Vagina (tissue), 2 donors: ENCODE data around the gene ALDH1B1. TPM values are rescaled to one million over a fixed set of nuclear protein-coding genes. Genes with fewer than 3 reads are reported as not detected.

Source experiments
- DNase-seq, 2 donors: peaks; one replicate each; pipeline ENCODE4 v3.0.0-alpha.2; 2017; ENCODE audit errors: extremely low spot score in 2 of 2
- H3K27ac ChIP-seq: fragments of 200-600 bp; sonication (generic); one replicate; pipeline ENCODE4 v1.5.1; 2019
- H3K27me3 ChIP-seq: fragments of 200-600 bp; sonication (generic); one replicate; pipeline ENCODE4 v1.5.1; 2019
- H3K36me3 ChIP-seq, 2 donors: fragments of 200-600 bp; sonication (generic); one replicate each; pipeline ENCODE4 v1.5.1; 2017 to 2019
- H3K4me1 ChIP-seq: fragments of 200-600 bp; sonication (generic); one replicate; pipeline ENCODE4 v1.5.1; 2019
- H3K4me3 ChIP-seq, 2 donors: fragments of 200-600 bp; sonication (generic); 1 replicate in 1 of 2; 2 replicates in 1 of 2; pipeline ENCODE4 v1.5.1; 2016 to 2019
- H3K9me3 ChIP-seq: fragments of 200-600 bp; sonication (generic); one replicate; pipeline ENCODE4 v1.5.1; 2019
- POLR2A ChIP-seq, 2 donors: fragments of 450-650 bp; IDR thresholded peaks; one replicate each; pipeline ENCODE4 v1.6.1; 2017; ENCODE audit warnings: antibody characterized with exemption in 2 of 2, mild to moderate bottlenecking in 2 of 2, moderate library complexity in 2 of 2
- POLR2AphosphoS5 ChIP-seq, 2 donors: sonication (generic); formaldehyde crosslinking; IDR thresholded peaks; one replicate each; pipeline ENCODE4 v1.9.0; 2017; ENCODE audit warnings: antibody characterized with exemption in 2 of 2, mild to moderate bottlenecking in 2 of 2, low read depth in 1 of 2; ENCODE audit not compliant: insufficient read depth in 1 of 2
- intact Hi-C: fragments of 100-400 bp; cut with DNase I; formaldehyde crosslinking; loops from one replicate; pipeline ENCODE4 v1.15.1; 2023
- total RNA-seq: library from RNA; depleted of rRNA; stranded (reverse); fragments of >200 nt; gene quantifications from one replicate; pipeline ENCODE4 v1.2.3, GENCODE V29; 2016
- TF ChIP-seq, protein P1 (sequence below), 3 experiments: fragments of 450-650 bp in 2 of 3; fragments of 200-600 bp in 1 of 3; sonication (generic) in 1 of 3; IDR thresholded peaks; one replicate each; pipeline ENCODE4 v1.5.1; 2017 to 2019; ENCODE audit warnings: antibody characterized with exemption in 3 of 3, mild to moderate bottlenecking in 2 of 3, moderate library complexity in 2 of 3

ALDH1B1 gene
- total RNA-seq, 1 donor from 2014 or later: 13.3 TPM

DNA sequence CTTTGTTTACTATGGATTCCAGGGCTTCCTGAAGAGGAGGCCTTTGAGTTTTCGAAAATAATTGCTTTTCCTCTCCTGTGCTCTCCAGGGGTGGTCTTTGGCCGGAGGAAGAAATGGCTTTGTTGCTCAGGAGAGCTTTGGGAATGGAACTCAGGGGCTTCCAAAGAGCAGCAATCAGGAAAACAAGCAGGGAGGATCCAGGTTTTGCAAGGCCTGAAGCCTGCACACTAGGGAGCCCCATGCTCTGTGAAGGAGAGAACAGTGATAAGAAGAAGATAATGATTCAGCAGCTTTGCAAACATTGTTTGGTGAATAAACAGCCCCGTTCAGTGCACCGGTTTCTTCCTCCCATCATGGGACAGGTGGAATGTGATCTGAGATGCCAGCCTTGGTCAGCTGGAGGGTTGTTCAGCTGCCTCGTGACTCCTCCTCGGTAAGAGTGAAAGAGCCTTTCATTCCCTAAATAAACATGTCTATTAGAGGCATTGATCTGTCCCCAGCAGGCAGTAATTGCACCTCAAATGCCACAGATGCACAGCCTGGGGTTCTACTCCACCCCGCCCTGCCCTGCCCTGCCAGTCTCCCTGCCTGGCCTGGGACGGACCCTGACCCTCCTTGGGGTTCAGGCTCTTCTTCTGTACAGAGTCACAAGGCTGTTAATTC lies 11.5 kb upstream of the ALDH1B1 start:
- Histone ChIP-seq H3K4me3 (no peak overlapping the region), H3K9me3 (no peaks in the 10 kb centered on the region), H3K27ac (no peak overlapping the region), H3K27me3 (no peaks in the 10 kb centered on the region), H3K36me3 (no peaks in the 10 kb centered on the region), H3K4me1 (no peaks in the 10 kb centered on the region)
- intact Hi-C loops: no loop called here
- no peak for DNase-seq
- TF ChIP-seq, protein P1, sequence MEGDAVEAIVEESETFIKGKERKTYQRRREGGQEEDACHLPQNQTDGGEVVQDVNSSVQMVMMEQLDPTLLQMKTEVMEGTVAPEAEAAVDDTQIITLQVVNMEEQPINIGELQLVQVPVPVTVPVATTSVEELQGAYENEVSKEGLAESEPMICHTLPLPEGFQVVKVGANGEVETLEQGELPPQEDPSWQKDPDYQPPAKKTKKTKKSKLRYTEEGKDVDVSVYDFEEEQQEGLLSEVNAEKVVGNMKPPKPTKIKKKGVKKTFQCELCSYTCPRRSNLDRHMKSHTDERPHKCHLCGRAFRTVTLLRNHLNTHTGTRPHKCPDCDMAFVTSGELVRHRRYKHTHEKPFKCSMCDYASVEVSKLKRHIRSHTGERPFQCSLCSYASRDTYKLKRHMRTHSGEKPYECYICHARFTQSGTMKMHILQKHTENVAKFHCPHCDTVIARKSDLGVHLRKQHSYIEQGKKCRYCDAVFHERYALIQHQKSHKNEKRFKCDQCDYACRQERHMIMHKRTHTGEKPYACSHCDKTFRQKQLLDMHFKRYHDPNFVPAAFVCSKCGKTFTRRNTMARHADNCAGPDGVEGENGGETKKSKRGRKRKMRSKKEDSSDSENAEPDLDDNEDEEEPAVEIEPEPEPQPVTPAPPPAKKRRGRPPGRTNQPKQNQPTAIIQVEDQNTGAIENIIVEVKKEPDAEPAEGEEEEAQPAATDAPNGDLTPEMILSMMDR (IDR thresholded peaks at IDR 0.05): no peak
- TF ChIP-seq POLR2A (IDR thresholded peaks at IDR 0.05) (no peak), POLR2AphosphoS5 (IDR thresholded peaks at IDR 0.05; ENCODE audit: insufficient read depth in 1 of 2, low read depth in 1 of 2) (no peak)

DNA sequence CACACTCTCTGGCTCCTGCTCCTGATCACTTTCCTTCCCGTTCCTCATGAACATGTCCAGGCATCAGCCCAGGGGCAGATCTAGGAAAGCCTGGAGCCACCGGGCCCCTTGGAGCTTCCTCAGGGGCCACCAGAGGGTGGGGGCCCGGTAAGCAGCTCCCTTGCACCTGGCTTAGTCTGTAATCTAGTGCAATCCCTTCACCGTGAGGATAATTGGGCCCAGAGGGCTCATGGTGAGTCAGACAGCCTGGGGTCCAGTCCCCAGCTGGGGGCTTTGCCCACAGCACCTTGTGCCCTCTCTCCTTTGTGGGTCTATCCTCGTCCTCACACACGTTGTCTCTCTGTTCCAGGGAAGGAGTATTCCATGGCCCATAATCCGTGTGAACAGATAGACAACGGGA lies 10.4 kb upstream of the ALDH1B1 start:
- no peaks in the 10 kb centered on the region for H3K36me3 ChIP-seq
- H3K4me3 ChIP-seq: no peak overlapping the region
- H3K27ac ChIP-seq: no peak overlapping the region
- no peak for DNase-seq
- TF ChIP-seq, protein P1 (IDR thresholded peaks at IDR 0.05): no peak
- TF ChIP-seq POLR2A (IDR thresholded peaks at IDR 0.05) (no peak), POLR2AphosphoS5 (IDR thresholded peaks at IDR 0.05; ENCODE audit: insufficient read depth in 1 of 2, low read depth in 1 of 2) (no peak)
- H3K9me3 ChIP-seq: no peaks in the 10 kb centered on the region
- no peaks in the 10 kb centered on the region for H3K27me3 ChIP-seq
- H3K4me1 ChIP-seq: no peaks in the 10 kb centered on the region
- intact Hi-C loops: no loop called here

DNA sequence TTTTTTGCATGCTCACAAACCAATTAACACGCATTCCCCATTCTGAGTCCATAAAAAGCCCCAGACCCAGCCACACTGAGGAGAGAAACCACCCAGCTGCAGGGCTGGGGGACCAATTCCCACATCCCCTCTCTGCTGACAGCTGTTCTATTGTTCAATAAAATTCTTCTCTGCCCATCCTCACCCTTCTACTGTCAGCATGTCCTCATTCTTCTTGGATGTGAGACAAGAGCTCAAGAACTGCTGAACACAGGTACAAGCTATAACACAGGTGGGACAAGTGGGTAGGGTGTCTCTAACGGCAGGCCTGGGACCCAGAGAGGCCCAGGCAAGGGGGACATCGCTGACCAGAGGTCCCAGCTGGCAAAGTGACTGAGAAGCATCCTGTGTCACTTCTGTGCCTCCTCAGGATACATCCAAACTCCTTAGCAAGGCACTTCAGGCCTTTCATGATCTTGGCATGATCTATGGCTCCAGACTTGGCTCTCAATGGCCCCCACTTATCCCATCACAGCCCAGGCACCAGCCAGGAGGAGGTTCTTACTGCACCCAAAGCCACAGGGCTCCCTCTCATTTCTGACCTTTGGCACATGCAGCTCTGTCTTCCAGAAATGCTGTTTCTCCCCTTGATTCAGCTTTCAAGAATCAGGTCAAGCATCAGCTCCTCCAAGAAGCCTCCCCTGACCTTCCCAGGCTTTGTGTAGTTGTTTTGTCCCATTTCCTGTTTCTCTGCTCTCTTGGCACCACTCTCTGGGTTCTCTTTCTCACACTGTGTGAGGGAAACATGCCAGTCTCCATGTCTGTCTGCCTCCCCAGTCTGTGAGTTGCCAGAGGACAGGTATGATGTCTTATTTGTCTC lies 7.3 kb upstream of the ALDH1B1 start:
- Histone ChIP-seq H3K27me3 (no peaks in the 10 kb centered on the region), H3K4me3 (no peak overlapping the region), H3K36me3 (no peaks in the 10 kb centered on the region), H3K4me1 (no peaks in the 10 kb centered on the region), H3K27ac (no peak overlapping the region), H3K9me3 (no peaks in the 10 kb centered on the region)
- no peak for DNase-seq
- TF ChIP-seq POLR2A (IDR thresholded peaks at IDR 0.05) (no peak), POLR2AphosphoS5 (IDR thresholded peaks at IDR 0.05; ENCODE audit: insufficient read depth in 1 of 2, low read depth in 1 of 2) (no peak)
- TF ChIP-seq, protein P1 (IDR thresholded peaks at IDR 0.05): no peak
- intact Hi-C loops: no loop called here

DNA sequence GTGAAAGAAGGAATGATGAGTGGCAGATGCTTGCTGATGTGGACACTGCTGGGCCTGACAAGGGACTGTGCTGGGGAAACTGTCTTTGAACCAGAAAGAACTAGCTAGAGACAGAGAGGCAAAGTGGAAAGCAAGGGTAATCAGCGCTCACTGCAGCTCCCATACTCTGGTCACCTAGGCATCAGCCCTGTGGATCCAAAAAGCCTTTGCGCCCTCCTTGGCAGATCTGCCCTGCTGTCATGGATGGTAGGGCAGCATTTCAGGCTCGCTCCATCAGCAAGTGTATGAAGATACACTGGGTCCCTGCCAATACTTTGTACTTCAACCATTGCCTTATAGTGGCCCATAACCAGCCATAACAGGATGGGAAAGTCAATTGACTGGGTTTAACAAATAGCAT lies 6.6 kb upstream of the ALDH1B1 start:
- Histone ChIP-seq H3K4me3 (no peak overlapping the region), H3K36me3 (no peaks in the 10 kb centered on the region), H3K27ac (no peak overlapping the region), H3K9me3 (no peaks in the 10 kb centered on the region), H3K27me3 (no peaks in the 10 kb centered on the region), H3K4me1 (no peaks in the 10 kb centered on the region)
- intact Hi-C loops: no loop called here
- TF ChIP-seq, protein P1 (IDR thresholded peaks at IDR 0.05): no peak
- no peak for TF ChIP-seq POLR2A (IDR thresholded peaks at IDR 0.05)
- TF ChIP-seq POLR2AphosphoS5 (IDR thresholded peaks at IDR 0.05; ENCODE audit: insufficient read depth in 1 of 2, low read depth in 1 of 2): no peak
- DNase-seq: no peak
